MG63 (cell line): ENCODE measurements around the gene ACRV1. TPM values are rescaled to one million over a fixed set of nuclear protein-coding genes. Genes with fewer than 3 reads are reported as not detected.
A peak's percentile ranks its signal among the peaks of the same experiment; 100 is the strongest.
"Not testable (repeated sequence)": the region's sequence is repeated elsewhere in the genome, so short reads cannot be mapped to it uniquely, and the experiment has no call there.

ENCODE experiments used
- DNase-seq: peaks from one replicate; pipeline ENCODE4 v3.0.0-alpha.2; 2020
- H3K27me3 ChIP-seq: fragments of 250-450 bp; sonication (Bioruptor Pico); 2 replicates; pipeline ENCODE4 v1.5.1; 2020; ENCODE audit warnings: mild to moderate bottlenecking, moderate library complexity
- H3K36me3 ChIP-seq: fragments of 250-450 bp; sonication (Bioruptor Pico); 2 replicates; pipeline ENCODE4 v1.5.1; 2020; ENCODE audit warnings: mild to moderate bottlenecking, moderate library complexity
- H3K4me3 ChIP-seq: fragments of 250-450 bp; sonication (Bioruptor Pico); 2 replicates; pipeline ENCODE4 v1.5.1; 2020; ENCODE audit warnings: mild to moderate bottlenecking, moderate library complexity
- H3K9me3 ChIP-seq: fragments of 250-450 bp; sonication (Bioruptor Pico); 2 replicates; pipeline ENCODE4 v1.5.1; 2020; ENCODE audit warnings: mild to moderate bottlenecking, moderate library complexity
- total RNA-seq: library from RNA; depleted of rRNA; stranded (reverse); fragments of >200 nt; shearing (Covaris generic); gene quantifications from 2 replicates; pipeline ENCODE4 v1.2.3, GENCODE V29; 2014; ENCODE audit warnings: low replicate concordance; rRNA removed

Gene ACRV1
- total RNA-seq: not detected in 2 replicates

GRCh38 chr11:125680747-125681146 lies at the start of gene ACRV1:
Gene ACRV1, minus strand, starts transcription at chr11:125680847. Its CDS starts 67 bp downstream, at chr11:125680780.
- H3K27me3 ChIP-seq: no peaks in the 10 kb centered on the region

GRCh38 chr11:125728969-125729368 lies 48.3 kb upstream of the ACRV1 start:
- Histone ChIP-seq H3K27me3 (peaks cover 17% of the 10 kb centered on the region), H3K4me3 (no peak overlapping the region)

More at GRCh38 chr11:125680747-125681146, at the start of gene ACRV1:
- DNase-seq: no peak
- no peaks in the 10 kb centered on the region for H3K9me3 ChIP-seq
- no peak within 1 kb of the TSS for H3K4me3 ChIP-seq
- H3K36me3 ChIP-seq: peaks cover 48% of the 10 kb centered on the region

GRCh38 chr11:125724125-125724524 lies 43.5 kb upstream of the ACRV1 start:
- DNase-seq: no peak
- H3K9me3 ChIP-seq: no peaks in the 10 kb centered on the region
- peaks cover 10% of the 10 kb centered on the region for H3K27me3 ChIP-seq
- no peaks in the 10 kb centered on the region for H3K36me3 ChIP-seq
- H3K4me3 ChIP-seq: no peak overlapping the region

More at GRCh38 chr11:125728969-125729368, 48.3 kb upstream of the ACRV1 start:
- no peak for DNase-seq
- H3K9me3 ChIP-seq: no peaks in the 10 kb centered on the region
- H3K36me3 ChIP-seq: no peaks in the 10 kb centered on the region

- DNase-seq: peak; percentile 20
Observed at GRCh38 chr11:125720781-125721180, 40.1 kb upstream of the ACRV1 start.

GRCh38 chr11:125704686-125705085 lies 24.0 kb upstream of the ACRV1 start:
- H3K9me3 ChIP-seq, H3K36me3 ChIP-seq, H3K27me3 ChIP-seq, DNase-seq, H3K4me3 ChIP-seq: not testable (repeated sequence)

More at GRCh38 chr11:125720781-125721180, 40.1 kb upstream of the ACRV1 start:
- no peaks in the 10 kb centered on the region for H3K9me3 ChIP-seq
- peaks cover 3% of the 10 kb centered on the region for H3K27me3 ChIP-seq
- H3K4me3 ChIP-seq: no peak overlapping the region
- no peaks in the 10 kb centered on the region for H3K36me3 ChIP-seq

GRCh38 chr11:125701858-125702621 lies 21.4 kb upstream of the ACRV1 start:
- no peak for DNase-seq
- no peaks in the 10 kb centered on the region for H3K36me3 ChIP-seq
- no peaks in the 10 kb centered on the region for H3K27me3 ChIP-seq
- no peaks in the 10 kb centered on the region; the same call in 1 of the 2 replicates for H3K9me3 ChIP-seq
- H3K4me3 ChIP-seq: no peak overlapping the region

GRCh38 chr11:125701018-125701610 lies 20.5 kb upstream of the ACRV1 start:
- Histone ChIP-seq H3K36me3 (no peaks in the 10 kb centered on the region), H3K27me3 (no peaks in the 10 kb centered on the region), H3K9me3 (no peaks in the 10 kb centered on the region; the same call in 1 of the 2 replicates), H3K4me3 (no peak overlapping the region)
- DNase-seq: no peak

GRCh38 chr11:125694951-125695350 lies 14.3 kb upstream of the ACRV1 start:
- Histone ChIP-seq H3K27me3 (no peaks in the 10 kb centered on the region), H3K9me3 (no peaks in the 10 kb centered on the region; the same call in 1 of the 2 replicates), H3K36me3 (no peaks in the 10 kb centered on the region), H3K4me3 (no peak overlapping the region)
- no peak for DNase-seq

GRCh38 chr11:125692887-125693286 lies 12.2 kb upstream of the ACRV1 start:
- no peak for DNase-seq
- no peaks in the 10 kb centered on the region for H3K36me3 ChIP-seq
- H3K9me3 ChIP-seq: no peaks in the 10 kb centered on the region; the same call in 1 of the 2 replicates
- no peaks in the 10 kb centered on the region for H3K27me3 ChIP-seq
- H3K4me3 ChIP-seq: no peak overlapping the region

GRCh38 chr11:125690006-125690405 lies 9.4 kb upstream of the ACRV1 start:
- no peaks in the 10 kb centered on the region for H3K36me3 ChIP-seq
- H3K27me3 ChIP-seq: no peaks in the 10 kb centered on the region
- no peak overlapping the region for H3K4me3 ChIP-seq
- H3K9me3 ChIP-seq: no peaks in the 10 kb centered on the region
- DNase-seq: no peak

GRCh38 chr11:125689274-125689859 lies 8.7 kb upstream of the ACRV1 start:
- H3K4me3 ChIP-seq: no peak overlapping the region
- DNase-seq: no peak
- H3K27me3 ChIP-seq: no peaks in the 10 kb centered on the region
- no peaks in the 10 kb centered on the region for H3K9me3 ChIP-seq
- no peaks in the 10 kb centered on the region for H3K36me3 ChIP-seq

GRCh38 chr11:125688632-125689031 lies 8.0 kb upstream of the ACRV1 start:
- H3K9me3 ChIP-seq: no peaks in the 10 kb centered on the region
- no peaks in the 10 kb centered on the region for H3K36me3 ChIP-seq
- no peaks in the 10 kb centered on the region for H3K27me3 ChIP-seq
- H3K4me3 ChIP-seq: no peak overlapping the region
- DNase-seq: no peak

GRCh38 chr11:125688066-125688465 lies 7.4 kb upstream of the ACRV1 start:
- no peaks in the 10 kb centered on the region for H3K9me3 ChIP-seq
- no peaks in the 10 kb centered on the region for H3K36me3 ChIP-seq
- H3K4me3 ChIP-seq: no peak overlapping the region
- no peak for DNase-seq
- no peaks in the 10 kb centered on the region for H3K27me3 ChIP-seq

GRCh38 chr11:125685228-125685627 lies 4.6 kb upstream of the ACRV1 start:
- H3K9me3 ChIP-seq: no peaks in the 10 kb centered on the region
- no peak for DNase-seq
- H3K36me3 ChIP-seq: peaks cover 8% of the 10 kb centered on the region
- H3K4me3 ChIP-seq: no peak overlapping the region
- no peaks in the 10 kb centered on the region for H3K27me3 ChIP-seq

GRCh38 chr11:125679837-125680236 lies 810 bp downstream of the ACRV1 start:
- Histone ChIP-seq H3K27me3 (no peaks in the 10 kb centered on the region), H3K36me3 (peaks cover 51% of the 10 kb centered on the region), H3K4me3 (no peak overlapping the region), H3K9me3 (no peaks in the 10 kb centered on the region)
- no peak for DNase-seq

- Histone ChIP-seq H3K9me3 (no peaks in the 10 kb centered on the region), H3K4me3 (no peak overlapping the region), H3K36me3 (peaks cover 51% of the 10 kb centered on the region), H3K27me3 (no peaks in the 10 kb centered on the region)
- DNase-seq: no peak
Observed at GRCh38 chr11:125679397-125679796, 1.2 kb downstream of the ACRV1 start.

GRCh38 chr11:125675196-125675595 lies 5.5 kb downstream of the ACRV1 start:
- H3K36me3 ChIP-seq: peaks cover 55% of the 10 kb centered on the region
- no peaks in the 10 kb centered on the region for H3K9me3 ChIP-seq
- no peaks in the 10 kb centered on the region for H3K27me3 ChIP-seq
- H3K4me3 ChIP-seq: no peak overlapping the region
- no peak for DNase-seq
